ENCODE results near the gene MAPRE2. TPM values are rescaled to one million over a fixed set of nuclear protein-coding genes. Genes with fewer than 3 reads are reported as not detected.

Gene MAPRE2
- total RNA-seq, 1 donor from 2014 or later: 22.4 TPM

GRCh38 chr18:35047697-35048292 is 6.6 kb downstream of the MAPRE2 start:
- intact Hi-C loops (cut with DNase I): no loop called here
- peaks cover 0 to 43% of the 10 kb centered on the region in 2 donors for H3K4me1 ChIP-seq

DNA sequence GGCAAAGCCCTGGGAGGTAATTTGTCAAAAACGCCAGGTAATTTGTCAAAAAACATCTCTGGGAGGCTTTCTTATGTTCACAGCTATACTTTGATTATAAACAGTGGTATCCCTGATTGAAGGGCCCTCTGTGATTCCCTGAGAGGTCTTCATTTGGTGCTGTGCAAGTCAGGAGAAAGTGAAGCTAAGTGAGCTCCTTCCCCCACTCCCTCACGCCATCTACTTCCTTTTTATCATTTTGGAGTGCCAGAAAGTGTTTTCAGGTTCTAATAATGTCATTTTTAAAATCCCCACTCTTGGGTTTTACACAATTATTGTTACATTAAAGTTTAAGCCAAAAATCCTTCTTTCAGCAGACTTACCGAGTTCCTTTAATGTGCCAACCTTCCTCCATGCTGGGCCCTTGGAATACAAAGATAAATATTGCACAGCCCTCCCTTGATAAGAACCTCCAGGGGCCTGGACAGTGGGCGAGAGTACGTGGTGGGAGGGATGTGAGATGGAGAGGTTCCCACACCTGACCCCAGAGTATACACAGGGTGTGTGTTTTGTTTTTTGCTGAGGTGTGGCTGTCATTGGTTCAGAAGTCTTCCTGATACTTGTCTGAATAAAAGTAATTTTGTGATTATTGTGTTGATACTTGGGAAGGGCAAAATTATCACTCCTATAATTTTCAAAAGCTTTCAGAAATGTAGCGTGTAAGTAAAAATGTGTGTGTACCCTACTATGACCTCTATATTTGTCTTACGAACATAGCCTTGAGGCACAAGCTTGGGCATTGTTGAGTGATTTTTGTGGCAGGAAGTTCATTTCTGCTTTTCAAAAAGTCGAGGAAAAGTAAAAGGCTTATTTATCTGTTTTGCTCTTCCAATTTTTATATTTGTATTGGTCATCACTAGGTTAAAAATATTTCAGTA is 8.2 kb downstream of the MAPRE2 start:
- H3K9me3 ChIP-seq: no peaks in the 10 kb centered on the region
- peak overlapping the region in 1 of 2 donors; percentile 9 for H3K27ac ChIP-seq
- H3K27me3 ChIP-seq: no peaks in the 10 kb centered on the region
- TF ChIP-seq CTCF (IDR thresholded peaks at IDR 0.05): no peak
- H3K4me1 ChIP-seq: peaks cover 0 to 31% of the 10 kb centered on the region in 2 donors
- intact Hi-C loops (cut with DNase I): no loop called here
- H3K36me3 ChIP-seq: no peaks in the 10 kb centered on the region
- no peak for DNase-seq (ENCODE audit: low spot score in 2 of 2)
- H3K4me3 ChIP-seq: peak overlapping the region in 1 of 2 donors; percentile 16

More at GRCh38 chr18:35047697-35048292, 6.6 kb downstream of the MAPRE2 start:
- Histone ChIP-seq H3K27me3 (no peaks in the 10 kb centered on the region), H3K27ac (no peak overlapping the region), H3K9me3 (no peaks in the 10 kb centered on the region), H3K36me3 (no peaks in the 10 kb centered on the region), H3K4me3 (no peak overlapping the region)
- no peak for TF ChIP-seq CTCF (IDR thresholded peaks at IDR 0.05)
- DNase-seq (ENCODE audit: low spot score in 2 of 2): no peak

DNA sequence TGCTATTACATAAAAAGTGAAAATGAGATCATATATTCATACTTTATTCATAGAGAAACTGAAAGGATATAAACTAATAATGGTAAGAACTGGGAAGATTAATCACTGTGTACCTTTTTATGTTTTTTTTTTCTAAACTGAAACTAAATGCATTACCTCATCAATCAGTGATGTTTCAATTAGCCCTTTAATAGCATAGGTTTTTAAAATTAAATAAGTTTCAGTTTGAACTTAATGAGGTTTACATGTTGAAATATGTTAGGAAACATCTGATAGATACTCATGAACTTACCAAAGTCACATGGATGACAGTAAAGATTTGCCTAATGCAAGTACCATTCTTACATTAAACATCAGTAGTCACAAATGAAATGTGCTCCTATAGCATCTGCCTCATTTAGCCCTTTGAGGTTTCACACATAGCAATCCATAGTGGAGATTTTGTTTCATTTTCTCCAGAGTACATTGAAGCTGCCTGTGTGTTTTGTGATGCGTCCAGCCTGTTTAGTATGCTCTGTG is 8.9 kb downstream of the MAPRE2 start:
- intact Hi-C loops (cut with DNase I): no loop called here
- no peaks in the 10 kb centered on the region for H3K27me3 ChIP-seq
- H3K4me3 ChIP-seq: peak overlapping the region in 1 of 2 donors; percentile 16
- H3K9me3 ChIP-seq: no peaks in the 10 kb centered on the region
- H3K36me3 ChIP-seq: no peaks in the 10 kb centered on the region
- no peak for TF ChIP-seq CTCF (IDR thresholded peaks at IDR 0.05)
- H3K27ac ChIP-seq: peak overlapping the region in 1 of 2 donors; percentile 6
- H3K4me1 ChIP-seq: peaks cover 0 to 25% of the 10 kb centered on the region in 2 donors
- no peak for DNase-seq (ENCODE audit: low spot score in 2 of 2)

GRCh38 chr18:35050705-35051195 is 9.5 kb downstream of the MAPRE2 start:
- DNase-seq (ENCODE audit: low spot score in 2 of 2): no peak
- intact Hi-C loops (cut with DNase I): no loop called here
- TF ChIP-seq CTCF (IDR thresholded peaks at IDR 0.05): no peak
- Histone ChIP-seq H3K9me3 (no peaks in the 10 kb centered on the region), H3K36me3 (no peaks in the 10 kb centered on the region), H3K4me1 (peaks cover 0 to 22% of the 10 kb centered on the region in 2 donors), H3K4me3 (no peak overlapping the region), H3K27ac (peak overlapping the region in 1 of 2 donors; percentile 13), H3K27me3 (no peaks in the 10 kb centered on the region)

DNA sequence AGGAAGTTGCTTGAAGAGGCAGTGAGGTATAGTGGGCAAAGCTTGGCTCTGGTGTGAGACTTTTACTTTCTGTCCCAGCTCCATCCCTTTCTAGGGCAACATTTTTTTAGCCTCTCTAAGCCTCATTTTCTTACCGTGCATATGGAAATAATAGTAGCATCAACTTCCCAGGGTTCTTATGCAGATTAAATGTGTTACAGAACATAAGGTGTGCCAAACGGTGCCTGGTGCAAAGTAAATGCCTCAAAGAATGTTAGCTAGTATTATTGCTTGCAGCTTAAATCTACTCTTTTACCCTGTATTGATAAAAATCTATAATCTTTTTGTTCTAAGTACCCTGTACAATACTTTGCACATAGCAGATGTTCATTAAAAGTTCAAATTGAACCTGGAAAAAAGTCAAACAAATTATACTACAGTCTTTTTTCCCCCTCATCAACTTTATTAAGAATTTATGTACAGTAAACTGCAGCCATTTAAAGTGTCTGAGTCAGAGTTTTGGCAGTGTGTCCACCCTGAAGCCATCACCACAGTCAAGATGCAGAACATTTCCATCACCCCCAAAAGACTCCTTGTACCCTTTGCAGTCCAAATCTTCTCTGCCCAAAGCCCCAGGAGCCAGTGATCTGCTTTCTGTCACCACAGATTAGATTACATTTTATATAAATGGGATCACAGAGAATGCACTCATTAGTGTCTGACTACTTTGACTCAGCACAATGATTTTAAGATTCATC is 10.6 kb downstream of the MAPRE2 start:
- intact Hi-C loops (cut with DNase I): no loop called here
- no peak for DNase-seq (ENCODE audit: low spot score in 2 of 2)
- no peak overlapping the region for H3K27ac ChIP-seq
- peaks cover 0 to 16% of the 10 kb centered on the region in 2 donors for H3K4me1 ChIP-seq
- H3K4me3 ChIP-seq: no peak overlapping the region
- H3K9me3 ChIP-seq: no peaks in the 10 kb centered on the region
- no peaks in the 10 kb centered on the region for H3K27me3 ChIP-seq
- H3K36me3 ChIP-seq: no peaks in the 10 kb centered on the region
- no peak for TF ChIP-seq CTCF (IDR thresholded peaks at IDR 0.05)
